Lung (tissue), 12 donors: Measurements from ENCODE around the gene CYTH3. TPM values are rescaled to one million over a fixed set of nuclear protein-coding genes. Genes with fewer than 3 reads are reported as not detected.
A peak's percentile ranks its signal among the peaks of the same experiment; 100 is the strongest.

Experiments used
- ATAC-seq: fragments of 200-7000 bp; cut with Tn5 transposase; one replicate; pipeline ENCODE4 v1.9.1; 2020; ENCODE audit warnings: moderate number of reproducible peaks; ENCODE audit not compliant: insufficient read depth, low FRiP score
- DNase-seq, 3 donors: peaks; one replicate each; pipeline ENCODE4 v3.0.0-alpha.2; 2013 to 2017
- H3K27ac ChIP-seq, 2 donors: one replicate each; pipeline ENCODE4 v1.5.1; 2013; ENCODE audit warnings: mild to moderate bottlenecking in 2 of 2, moderate library complexity in 2 of 2, control low read depth in 1 of 2, inconsistent platforms in 1 of 2, low read depth in 1 of 2, low read length in 1 of 2
- H3K27me3 ChIP-seq, 3 donors: one replicate each; pipeline ENCODE4 v1.5.1; 2013; ENCODE audit warnings: low read length in 2 of 3; ENCODE audit not compliant: control insufficient read depth in 3 of 3, insufficient read depth in 3 of 3
- H3K36me3 ChIP-seq, 4 donors: one replicate each; pipeline ENCODE4 v1.5.1; 2013; ENCODE audit warnings: low read length in 4 of 4, mild to moderate bottlenecking in 1 of 4, moderate library complexity in 1 of 4; ENCODE audit not compliant: control insufficient read depth in 4 of 4, insufficient read depth in 4 of 4
- H3K4me1 ChIP-seq, 5 donors: one replicate each; pipeline ENCODE4 v1.5.1; 2013; ENCODE audit warnings: low read length in 5 of 5, mild to moderate bottlenecking in 2 of 5, moderate library complexity in 1 of 5; ENCODE audit not compliant: control insufficient read depth in 5 of 5, insufficient read depth in 5 of 5
- H3K4me3 ChIP-seq: one replicate; pipeline ENCODE4 v1.5.1; 2013; ENCODE audit warnings: mild to moderate bottlenecking, control low read depth, moderate library complexity
- H3K9ac ChIP-seq, 2 donors: one replicate each; pipeline ENCODE4 v1.5.1; 2013; ENCODE audit warnings: low read length in 2 of 2, control low read depth in 1 of 2; ENCODE audit not compliant: insufficient read depth in 1 of 2
- H3K9me3 ChIP-seq, 4 donors: one replicate each; pipeline ENCODE4 v1.5.1; 2013; ENCODE audit warnings: low read length in 3 of 4, mild to moderate bottlenecking in 1 of 4, moderate library complexity in 1 of 4; ENCODE audit not compliant: control insufficient read depth in 4 of 4, insufficient read depth in 3 of 4
- WGBS, 2 donors: extraction: QIAGEN DNeasy Blood & Tissue Kit; methylation state at CpG; one replicate each; pipeline ENCODE4 v1.1.7; 2013; 5-methylcytosine and 5-hydroxymethylcytosine counted together
- polyA plus RNA-seq, 2 donors: library from polyadenylated mRNA; stranded (reverse); fragments of 200-250 nt; gene quantifications; one replicate each; pipeline ENCODE4 v1.2.1, GENCODE V29; 2013
- total RNA-seq, 2 donors: library from RNA; depleted of rRNA in 1 of 2; stranded (reverse); fragments of >200 nt in 1 of 2; gene quantifications; one replicate each; pipeline ENCODE4 v1.2.1, GENCODE V29; 2014 to 2021
- TF ChIP-seq, protein P1 (sequence below): IDR thresholded peaks from 2 replicates; pipeline ENCODE4 v1.5.1; 2012; ENCODE audit warnings: mild to moderate bottlenecking; ENCODE audit errors: control extremely low read depth, extremely low read depth
- donor health status: control.
- donor health status: control.
- donor health status: Bipolar disorder and iron deficiency.
- donor health status: healthy.
- donor health status: DM: yes; HTN: yes; CAD: no.

The CYTH3 gene
- total and polyA plus RNA-seq, 4 donors, result 8.2 to 28.7 (median 15.5) TPM

- DNase-seq, result no peak
- H3K4me1 ChIP-seq, result peaks cover 0 to 43% (median 5%) of the 10 kb centered on the region in 5 donors
- no peak overlapping the region for H3K4me3 ChIP-seq
- H3K36me3 ChIP-seq, result no peaks in the 10 kb centered on the region
- ATAC-seq, result no peak
- H3K27me3 ChIP-seq, result no peaks in the 10 kb centered on the region
- no peaks in the 10 kb centered on the region for H3K9me3 ChIP-seq
- WGBS, 2 donors, result 52 to 72% methylated on average over 2 of the region's 2 CpGs
- no peak overlapping the region for H3K9ac ChIP-seq
- H3K27ac ChIP-seq, result no peak overlapping the region
- TF ChIP-seq, protein P1, sequence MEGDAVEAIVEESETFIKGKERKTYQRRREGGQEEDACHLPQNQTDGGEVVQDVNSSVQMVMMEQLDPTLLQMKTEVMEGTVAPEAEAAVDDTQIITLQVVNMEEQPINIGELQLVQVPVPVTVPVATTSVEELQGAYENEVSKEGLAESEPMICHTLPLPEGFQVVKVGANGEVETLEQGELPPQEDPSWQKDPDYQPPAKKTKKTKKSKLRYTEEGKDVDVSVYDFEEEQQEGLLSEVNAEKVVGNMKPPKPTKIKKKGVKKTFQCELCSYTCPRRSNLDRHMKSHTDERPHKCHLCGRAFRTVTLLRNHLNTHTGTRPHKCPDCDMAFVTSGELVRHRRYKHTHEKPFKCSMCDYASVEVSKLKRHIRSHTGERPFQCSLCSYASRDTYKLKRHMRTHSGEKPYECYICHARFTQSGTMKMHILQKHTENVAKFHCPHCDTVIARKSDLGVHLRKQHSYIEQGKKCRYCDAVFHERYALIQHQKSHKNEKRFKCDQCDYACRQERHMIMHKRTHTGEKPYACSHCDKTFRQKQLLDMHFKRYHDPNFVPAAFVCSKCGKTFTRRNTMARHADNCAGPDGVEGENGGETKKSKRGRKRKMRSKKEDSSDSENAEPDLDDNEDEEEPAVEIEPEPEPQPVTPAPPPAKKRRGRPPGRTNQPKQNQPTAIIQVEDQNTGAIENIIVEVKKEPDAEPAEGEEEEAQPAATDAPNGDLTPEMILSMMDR, result no peak
Measured at GRCh38 chr7:6252748-6253147, 19.7 kb downstream of the CYTH3 start.

DNA sequence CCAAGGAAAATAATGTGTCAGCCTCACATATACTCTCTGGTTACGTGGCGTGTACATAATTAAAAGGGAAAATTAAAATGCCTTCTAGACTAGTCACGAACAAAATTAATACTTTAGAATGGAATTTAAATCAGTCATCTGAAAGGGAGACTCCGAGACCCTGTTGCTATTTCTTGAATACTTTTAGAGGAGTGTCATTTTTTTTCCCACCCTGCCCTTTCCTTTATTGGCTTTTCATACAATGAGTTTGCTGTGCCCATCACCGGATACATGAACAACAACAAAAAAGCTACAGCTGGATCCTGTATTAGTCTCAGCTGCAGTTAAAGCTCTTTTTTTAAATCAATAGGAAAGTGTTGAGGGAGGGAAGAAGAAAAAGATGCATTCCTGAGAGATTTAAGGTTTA lies 20.1 kb downstream of the CYTH3 start:
- Histone ChIP-seq H3K9ac (no peak overlapping the region), H3K4me1 (peaks cover 0 to 40% (median 5%) of the 10 kb centered on the region in 5 donors), H3K4me3 (no peak overlapping the region), H3K27ac (no peak overlapping the region), H3K9me3 (no peaks in the 10 kb centered on the region), H3K27me3 (no peaks in the 10 kb centered on the region), H3K36me3 (no peaks in the 10 kb centered on the region)
- ATAC-seq (no peak), DNase-seq (peak in 2 of 3 donors; percentile 45 to 65)
- 61 to 74% methylated on average over 5 of the region's 5 CpGs for WGBS, 2 donors
- TF ChIP-seq, protein P1, result no peak

- Histone ChIP-seq H3K4me1 (peaks cover under 1 to 40% (median 5%) of the 10 kb centered on the region in 5 donors), H3K27me3 (no peaks in the 10 kb centered on the region), H3K4me3 (no peak overlapping the region), H3K36me3 (no peaks in the 10 kb centered on the region), H3K9ac (no peak overlapping the region), H3K27ac (peak overlapping the region in 1 of 2 donors; percentile 69), H3K9me3 (no peaks in the 10 kb centered on the region)
- TF ChIP-seq, protein P1, result no peak
- WGBS, 2 donors, result 64 to 83% methylated on average over 4 of the region's 4 CpGs
- ATAC-seq (no peak), DNase-seq (no peak)
Measured at GRCh38 chr7:6251653-6252052, 20.8 kb downstream of the CYTH3 start.

DNA sequence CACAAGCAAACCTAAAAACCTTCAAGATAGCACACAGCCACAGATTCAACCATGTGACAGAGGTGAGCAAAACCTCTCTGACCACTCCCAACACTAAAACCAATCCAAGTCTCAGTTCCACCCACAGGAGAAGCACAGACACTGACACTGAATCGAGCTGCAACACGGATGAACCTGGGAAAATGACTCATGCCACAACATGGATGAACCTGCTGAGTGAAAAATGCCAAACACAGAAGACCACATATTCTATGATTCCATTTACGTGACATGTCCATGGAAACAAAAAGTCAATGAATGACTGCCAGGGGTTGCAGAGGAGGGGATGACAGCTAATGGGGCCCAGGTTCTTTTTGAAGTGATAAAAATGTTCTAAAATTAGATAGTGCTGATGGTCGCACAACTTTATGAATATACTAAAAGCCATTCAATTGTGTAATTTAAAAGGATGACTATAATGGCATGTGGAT lies 22.0 kb downstream of the CYTH3 start:
- ATAC-seq, result no peak
- H3K9ac ChIP-seq, result no peak overlapping the region

More for the DNA sequence above, 22.0 kb downstream of the CYTH3 start:
- no peak overlapping the region for H3K4me3 ChIP-seq
- H3K27me3 ChIP-seq, result no peaks in the 10 kb centered on the region
- H3K36me3 ChIP-seq, result no peaks in the 10 kb centered on the region
- H3K4me1 ChIP-seq, result peaks cover 2 to 40% (median 5%) of the 10 kb centered on the region in 5 donors
- TF ChIP-seq, protein P1, result no peak
- H3K27ac ChIP-seq, result no peak overlapping the region
- no peak for DNase-seq
- H3K9me3 ChIP-seq, result no peaks in the 10 kb centered on the region
- WGBS, 2 donors, result 84 to 88% methylated on average over 4 of the region's 4 CpGs
